Right lobe of liver (tissue), 6 donors: ENCODE data around the gene CRB1. TPM values are rescaled to one million over a fixed set of nuclear protein-coding genes. Genes with fewer than 3 reads are reported as not detected.

Experiments
- ATAC-seq, 4 donors: fragments of 200-7000 bp; cut with Tn5 transposase; one replicate each; pipeline ENCODE4 v1.9.1; 2020; ENCODE audit warnings: mild to moderate bottlenecking in 4 of 4, moderate library complexity in 4 of 4
- DNase-seq, 3 donors: peaks; one replicate each; pipeline ENCODE4 v3.0.0-alpha.2; 2020
- H3K27ac ChIP-seq, 3 donors: fragments of 200-600 bp; one replicate each; pipeline ENCODE4 v1.8.0; 2022
- H3K27me3 ChIP-seq, 2 donors: fragments of 200-600 bp; one replicate each; pipeline ENCODE4 v1.8.0; 2022
- H3K36me3 ChIP-seq, 4 donors: fragments of 200-600 bp; sonication (generic) in 1 of 4; one replicate each; pipeline versions ENCODE4 v1.5.1 to v1.8.0; 2017 to 2022; ENCODE audit warnings: control low read depth in 1 of 4
- H3K4me1 ChIP-seq, 4 donors: fragments of 200-600 bp; sonication (generic) in 1 of 4; one replicate each; pipeline versions ENCODE4 v1.5.1 to v1.8.0; 2017 to 2022; ENCODE audit warnings: control low read depth in 1 of 4
- H3K4me3 ChIP-seq, 3 donors: fragments of 200-600 bp; one replicate each; pipeline ENCODE4 v1.8.0; 2022
- H3K9me3 ChIP-seq, 4 donors: fragments of 200-600 bp; sonication (generic) in 1 of 4; one replicate each; pipeline versions ENCODE4 v1.5.1 to v1.8.0; 2017 to 2022; ENCODE audit warnings: control low read depth in 1 of 4
- POLR2A ChIP-seq: fragments of 450-650 bp; IDR thresholded peaks from one replicate; pipeline ENCODE4 v1.6.1; 2017; ENCODE audit warnings: antibody characterized with exemption, mild to moderate bottlenecking
- WGBS: methylation state at CpG from one replicate; pipeline ENCODE4 v1.1.6; 2018; ENCODE audit warnings: low coverage, low lambda C conversion rate; ENCODE audit not compliant: insufficient coverage; ENCODE audit errors: missing lambda C conversion rate; 5-methylcytosine and 5-hydroxymethylcytosine counted together
- intact Hi-C, 2 donors: fragments of 100-400 bp; cut with DNase I; formaldehyde crosslinking; loops; one replicate each; pipeline versions ENCODE4 v1.11.2 to v1.14.1; 2022
- small RNA-seq, 2 experiments: library from RNA; depleted of rRNA; stranded (forward); fragments of <200 nt; gene quantifications; one replicate each; pipeline ENCODE3, GENCODE V24; 2016
- total RNA-seq, 6 experiments: library from RNA; depleted of rRNA in 2 of 6; stranded (reverse); fragments of >200 nt in 2 of 6; fragmentation: NEBNext Ultra II Directional in 3 of 6; extraction: Animal tissue kit (Norgen Biotek cat#: 25700) in 3 of 6; gene quantifications; one replicate each; pipeline versions ENCODE4 v1.1.0 to v1.2.4, GENCODE V29; 2016 to 2023
- TF ChIP-seq, protein P1 (sequence below), 4 donors: fragments of 200-600 bp in 3 of 4; fragments of 450-650 bp in 1 of 4; IDR thresholded peaks; one replicate each; pipeline versions ENCODE4 v1.5.1 to v1.8.0; 2016 to 2022; ENCODE audit warnings: antibody characterized with exemption in 4 of 4, mild to moderate bottlenecking in 2 of 4
- donor health status: DM: no; HTN: yes; CAD: no.
- donor health status: DM: no; HTN: no; CAD: no.
- donor health status: DM: no; HTN: no; CAD: no.
- donor health status: DM: no; HTN: yes; CAD: no.
- donor health status: DM: no; HTN: yes; CAD: no.

The CRB1 gene
- total RNA-seq, 6 experiments from 2014 or later: 0.29 TPM; not detected in 5

DNA sequence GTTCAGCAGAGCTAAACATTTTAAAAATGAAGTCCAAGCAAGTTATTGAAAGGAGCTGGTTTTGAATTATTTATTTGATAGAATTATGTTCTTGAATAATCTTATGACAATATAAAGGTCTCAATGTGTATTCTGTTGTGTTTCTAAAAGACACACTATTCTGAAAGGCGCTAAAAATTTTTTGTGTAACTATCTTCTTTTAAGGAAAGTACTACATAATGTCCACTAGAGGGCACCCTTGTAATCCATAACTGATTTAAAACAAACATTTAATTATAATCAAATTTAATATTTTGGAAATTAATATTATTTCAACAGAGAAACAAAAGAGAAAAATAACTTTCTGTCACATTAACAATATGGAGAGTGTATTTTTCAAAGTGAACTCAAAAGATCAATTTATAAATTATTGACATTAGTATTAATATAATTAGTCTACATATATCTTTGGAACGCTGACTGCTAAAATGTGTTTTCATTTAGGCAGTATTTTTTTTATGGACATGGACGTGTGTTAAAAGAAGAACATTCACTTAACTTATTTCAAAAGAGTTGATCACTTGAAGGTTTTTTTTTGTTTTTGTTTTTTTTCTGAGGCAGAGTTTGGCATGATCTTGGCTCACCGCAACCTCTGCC lies 258.8 kb downstream of the CRB1 start:
- no peak overlapping the region for H3K4me3 ChIP-seq
- DNase-seq (no peak), ATAC-seq (peak in 2 of 4 donors; percentile 33 to 40)
- 62% methylated on average over 4 of the region's 4 CpGs for WGBS
- TF ChIP-seq, protein P1, sequence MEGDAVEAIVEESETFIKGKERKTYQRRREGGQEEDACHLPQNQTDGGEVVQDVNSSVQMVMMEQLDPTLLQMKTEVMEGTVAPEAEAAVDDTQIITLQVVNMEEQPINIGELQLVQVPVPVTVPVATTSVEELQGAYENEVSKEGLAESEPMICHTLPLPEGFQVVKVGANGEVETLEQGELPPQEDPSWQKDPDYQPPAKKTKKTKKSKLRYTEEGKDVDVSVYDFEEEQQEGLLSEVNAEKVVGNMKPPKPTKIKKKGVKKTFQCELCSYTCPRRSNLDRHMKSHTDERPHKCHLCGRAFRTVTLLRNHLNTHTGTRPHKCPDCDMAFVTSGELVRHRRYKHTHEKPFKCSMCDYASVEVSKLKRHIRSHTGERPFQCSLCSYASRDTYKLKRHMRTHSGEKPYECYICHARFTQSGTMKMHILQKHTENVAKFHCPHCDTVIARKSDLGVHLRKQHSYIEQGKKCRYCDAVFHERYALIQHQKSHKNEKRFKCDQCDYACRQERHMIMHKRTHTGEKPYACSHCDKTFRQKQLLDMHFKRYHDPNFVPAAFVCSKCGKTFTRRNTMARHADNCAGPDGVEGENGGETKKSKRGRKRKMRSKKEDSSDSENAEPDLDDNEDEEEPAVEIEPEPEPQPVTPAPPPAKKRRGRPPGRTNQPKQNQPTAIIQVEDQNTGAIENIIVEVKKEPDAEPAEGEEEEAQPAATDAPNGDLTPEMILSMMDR (IDR thresholded peaks at IDR 0.05): peak; percentile 58 to 83 (median 80)
- TF ChIP-seq POLR2A: no peak
- no peaks in the 10 kb centered on the region for H3K36me3 ChIP-seq
- H3K9me3 ChIP-seq: no peaks in the 10 kb centered on the region
- intact Hi-C loops: no loop called here
- no peaks in the 10 kb centered on the region for H3K27me3 ChIP-seq
- H3K4me1 ChIP-seq: no peaks in the 10 kb centered on the region
- H3K27ac ChIP-seq: no peak overlapping the region

Small RNA genes lying within 50 kb of the gene (small RNA-seq; reads per million reads assigned to genes)
- 0 reads per million in 2 experiments for gene MRPS21P3

Other genes starting within 250 kb of the CRB1 start
- gene F13B, start 201.0 kb upstream of the CRB1 start, total RNA-seq: 100 to 1,000 TPM in 2 of 6 experiments, 10 to 100 TPM in 4; 20.2 to 143 (median 45.3) TPM
- 1 to 10 TPM in 3 of 6 experiments, under 1 TPM in 3; 0.20 to 4.3 (median 1.1) TPM for gene ASPM, start 121.6 kb upstream of the CRB1 start, total RNA-seq
- 1 to 10 TPM; 4.3 to 5.9 (median 4.9) TPM for gene ZBTB41, start 67.0 kb upstream of the CRB1 start, total RNA-seq